Activated B cell treated with CpG ODN at 0.5 μM for 24 hours (primary cell): ENCODE results near the gene UST. TPM values are rescaled to one million over a fixed set of nuclear protein-coding genes. Genes with fewer than 3 reads are reported as not detected.
A peak's percentile ranks its signal among the peaks of the same experiment; 100 is the strongest.

Experiments
- ATAC-seq: fragments of 200-7000 bp; cut with Tn5 transposase; one replicate; pipeline ENCODE4 v1.10.0; 2021; ENCODE audit warnings: low read depth, mild to moderate bottlenecking, moderate library complexity
- CTCF ChIA-PET: fragments of 350-600 bp; sonication (Branson Sonifier 250); formaldehyde crosslinking; loops from one replicate; lab custom pipeline; 2021; ENCODE audit warnings: antibody characterized with exemption; lab: Charles Lee
- POLR2A ChIA-PET: fragments of 350-600 bp; sonication (Branson Sonifier 250); formaldehyde crosslinking; loops from one replicate; lab custom pipeline; 2021; ENCODE audit warnings: antibody characterized with exemption; lab: Charles Lee
- DNase-seq: peaks from one replicate; pipeline ENCODE4 v3.0.0; 2022
- H3K27ac Mint-ChIP-seq: one replicate; pipeline ENCODE4 v1.8.0; 2020; ENCODE audit warnings: mixed read lengths
- H3K27me3 Mint-ChIP-seq: one replicate; pipeline ENCODE4 v1.8.0; 2021; ENCODE audit warnings: mixed read lengths
- H3K36me3 Mint-ChIP-seq: one replicate; pipeline ENCODE4 v1.8.0; 2021; ENCODE audit warnings: low read depth, mixed read lengths
- H3K4me1 Mint-ChIP-seq: one replicate; pipeline ENCODE4 v1.8.0; 2021; ENCODE audit warnings: mixed read lengths
- H3K4me3 Mint-ChIP-seq: one replicate; pipeline ENCODE4 v1.8.0; 2020; ENCODE audit warnings: mild to moderate bottlenecking, mixed read lengths
- H3K9me3 Mint-ChIP-seq: one replicate; pipeline ENCODE4 v1.8.0; 2020; ENCODE audit warnings: mixed read lengths
- CTCF ChIP-seq: fragments of 200-600 bp; IDR thresholded peaks from one replicate; pipeline ENCODE4 v1.8.0; 2022; ENCODE audit warnings: antibody characterized with exemption, mild to moderate bottlenecking
- intact Hi-C: fragments of 100-400 bp; cut with micrococcal nuclease; formaldehyde crosslinking; loops from one replicate; pipeline ENCODE4 v1.15.1; 2024
- total RNA-seq: library from RNA; stranded (reverse); gene quantifications from 2 replicates; pipeline ENCODE4 v1.2.3, GENCODE V29; 2022

The UST gene
- total RNA-seq, 1 donor from 2014 or later = 18.1 TPM

GRCh38 chr6:148830614-148831013, 83.8 kb downstream of the UST start:
- ATAC-seq (peak; percentile 60), DNase-seq (no peak)
- Mint-ChIP-seq H3K27me3 (no peaks in the 10 kb centered on the region), H3K36me3 (no peaks in the 10 kb centered on the region), H3K27ac (peak overlapping the region; percentile 62), H3K4me3 (peak overlapping the region; percentile 67), H3K9me3 (no peaks in the 10 kb centered on the region), H3K4me1 (peaks cover 41% of the 10 kb centered on the region)
- intact Hi-C loops = loop anchor here (1.0 to 5.0 kb wide), 5 partner anchors 18 to 117 kb away; no protein-coding TSS in a partner anchor
- POLR2A ChIA-PET = interaction anchor here (1.0 to 1.9 kb wide), 3 partner anchors 36 to 73 kb away, joined by 3 to 12 read pairs (median 11); no protein-coding TSS in a partner anchor
- no peak for TF ChIP-seq CTCF
- CTCF ChIA-PET = interaction anchor here (1.1 kb wide), 1 partner anchor 49 kb away, joined by 3 read pairs; no protein-coding TSS in a partner anchor

- peaks cover 43% of the 10 kb centered on the region for H3K4me1 Mint-ChIP-seq
- intact Hi-C loops = loop anchor here (1.0 to 5.0 kb wide), 5 partner anchors 18 to 116 kb away; no protein-coding TSS in a partner anchor
- DNase-seq = no peak
- CTCF ChIA-PET = interaction anchor here (1.1 kb wide), 1 partner anchor 50 kb away, joined by 3 read pairs; no protein-coding TSS in a partner anchor
- POLR2A ChIA-PET = interaction anchor here (1.0 to 1.9 kb wide), 3 partner anchors 36 to 73 kb away, joined by 3 to 12 read pairs (median 11); no protein-coding TSS in a partner anchor
- peak overlapping the region; percentile 67 for H3K4me3 Mint-ChIP-seq
- no peak for TF ChIP-seq CTCF
- H3K36me3 Mint-ChIP-seq = no peaks in the 10 kb centered on the region
- H3K27me3 Mint-ChIP-seq = no peaks in the 10 kb centered on the region
- H3K27ac Mint-ChIP-seq = peak overlapping the region; percentile 62
- no peaks in the 10 kb centered on the region for H3K9me3 Mint-ChIP-seq
- peak; percentile 64 for ATAC-seq
Measured at GRCh38 chr6:148831064-148831463, 84.2 kb downstream of the UST start.

GRCh38 chr6:148831531-148831930, 84.7 kb downstream of the UST start:
- POLR2A ChIA-PET = interaction anchor here (1.0 to 1.9 kb wide), 4 partner anchors 9 to 74 kb away, joined by 3 to 12 read pairs (median 7); no protein-coding TSS in a partner anchor
- peak overlapping the region; percentile 67 for H3K4me3 Mint-ChIP-seq
- H3K36me3 Mint-ChIP-seq = no peaks in the 10 kb centered on the region
- no peaks in the 10 kb centered on the region for H3K9me3 Mint-ChIP-seq
- peaks cover 48% of the 10 kb centered on the region for H3K4me1 Mint-ChIP-seq
- DNase-seq = no peak
- no peak for ATAC-seq
- no peaks in the 10 kb centered on the region for H3K27me3 Mint-ChIP-seq
- no peak for TF ChIP-seq CTCF
- intact Hi-C loops = loop anchor here (1.0 to 5.0 kb wide), 5 partner anchors 17 to 116 kb away; no protein-coding TSS in a partner anchor
- H3K27ac Mint-ChIP-seq = peak overlapping the region; percentile 62
- CTCF ChIA-PET = interaction anchor here (1.1 kb wide), 1 partner anchor 50 kb away, joined by 3 read pairs; no protein-coding TSS in a partner anchor

GRCh38 chr6:148835920-148836441, 89.2 kb downstream of the UST start:
- CTCF ChIA-PET = no interaction called here
- Mint-ChIP-seq H3K4me3 (peak overlapping the region; percentile 74), H3K36me3 (no peaks in the 10 kb centered on the region), H3K27me3 (no peaks in the 10 kb centered on the region), H3K4me1 (peaks cover 41% of the 10 kb centered on the region), H3K27ac (peak overlapping the region; percentile 84), H3K9me3 (no peaks in the 10 kb centered on the region)
- TF ChIP-seq CTCF = no peak
- ATAC-seq = peak; percentile 69
- POLR2A ChIA-PET = interaction anchor here (0.7 to 1.8 kb wide), 4 partner anchors 12 to 76 kb away, joined by 3 to 5 read pairs (median 4); no protein-coding TSS in a partner anchor
- DNase-seq = no peak
- intact Hi-C loops = no loop called here

GRCh38 chr6:148836751-148837150, 89.9 kb downstream of the UST start:
- Mint-ChIP-seq H3K9me3 (no peaks in the 10 kb centered on the region), H3K4me3 (no peak overlapping the region), H3K27ac (peak overlapping the region; percentile 84), H3K36me3 (no peaks in the 10 kb centered on the region), H3K4me1 (peaks cover 37% of the 10 kb centered on the region), H3K27me3 (no peaks in the 10 kb centered on the region)
- ATAC-seq (no peak), DNase-seq (no peak)
- ChIA-PET POLR2A (interaction anchor here (1.3 to 1.8 kb wide), 2 partner anchors 12 to 77 kb away, joined by 3 to 5 read pairs; no protein-coding TSS in a partner anchor), CTCF (no interaction called here)
- intact Hi-C loops = no loop called here
- no peak for TF ChIP-seq CTCF
